CD4-positive, alpha-beta T cell treated with Interleukin-6 for 4 hours (primary cell): Measurements from ENCODE around the gene ABCG1.
A peak's percentile ranks its signal among the peaks of the same experiment; 100 is the strongest.

ENCODE experiments used
- DNase-seq: peaks from one replicate; pipeline ENCODE4 v3.0.0-alpha.2; 2020; ENCODE audit warnings: mixed read lengths

ABCG1 gene

DNA sequence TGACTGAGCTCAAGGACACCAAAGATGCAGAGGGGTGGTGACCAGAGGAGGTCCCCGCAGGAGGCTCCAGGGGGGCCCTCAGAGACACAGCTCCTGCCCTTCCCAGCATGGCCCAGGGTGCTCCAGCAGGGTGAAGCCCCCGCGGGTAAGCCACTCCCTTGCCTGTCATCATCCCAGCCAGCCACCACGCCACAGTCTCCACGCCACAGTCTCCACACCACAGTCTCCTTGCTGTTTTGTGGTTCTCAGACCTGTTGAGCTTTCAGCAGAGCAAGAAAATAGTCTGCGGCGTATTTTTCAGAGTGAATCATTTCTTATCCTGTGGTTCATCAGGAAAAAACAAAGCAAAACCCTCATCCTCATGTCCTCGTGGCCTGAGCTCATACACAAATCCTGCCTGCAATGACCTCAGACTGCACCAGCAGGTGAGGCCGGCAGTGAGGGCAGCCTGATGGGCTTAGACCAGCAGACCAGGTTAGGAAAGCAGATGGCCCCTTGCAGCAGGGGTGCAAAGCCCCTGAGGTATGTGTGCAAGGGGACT, 25.7 kb upstream of the ABCG1 start:
- peak; percentile 74 for DNase-seq

GRCh38 chr21:42193721-42194120, 25.2 kb upstream of the ABCG1 start:
- DNase-seq: no peak

GRCh38 chr21:42194863-42195262, 24.1 kb upstream of the ABCG1 start:
- DNase-seq: no peak

DNA sequence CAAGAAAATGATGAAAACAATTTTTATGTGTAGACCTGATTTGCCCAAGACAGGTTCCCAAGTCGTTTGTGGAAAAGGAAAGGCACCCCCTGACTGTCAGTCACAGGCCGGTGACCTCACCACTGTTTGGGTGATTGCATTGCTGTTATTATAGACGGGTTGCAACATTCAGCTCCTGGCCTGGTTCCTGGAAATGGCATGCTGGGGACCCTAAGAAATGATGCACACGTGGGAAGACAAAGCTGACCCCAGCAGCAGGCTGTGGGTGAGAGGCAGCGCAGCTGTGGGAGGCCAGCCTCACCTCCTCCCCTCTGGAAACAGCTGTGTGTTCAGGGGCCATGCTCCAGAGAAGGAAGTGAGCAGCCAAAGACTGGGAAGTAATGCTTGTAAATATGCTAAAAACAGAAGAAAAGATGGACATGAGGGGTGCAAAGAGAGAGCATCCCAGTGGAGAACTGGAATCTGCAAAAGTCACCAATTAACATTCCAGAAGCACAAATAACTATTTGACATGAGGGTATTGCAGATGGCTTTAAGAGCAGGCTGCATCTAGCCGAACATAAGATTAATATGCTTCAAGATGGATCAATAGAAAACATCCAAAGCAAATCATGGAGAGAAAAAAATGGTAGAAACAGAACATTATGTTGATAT, 23.4 kb upstream of the ABCG1 start:
- DNase-seq: no peak

- DNase-seq: peak; percentile 39
Measured at GRCh38 chr21:42198929-42199867, 19.7 kb upstream of the ABCG1 start.

DNA sequence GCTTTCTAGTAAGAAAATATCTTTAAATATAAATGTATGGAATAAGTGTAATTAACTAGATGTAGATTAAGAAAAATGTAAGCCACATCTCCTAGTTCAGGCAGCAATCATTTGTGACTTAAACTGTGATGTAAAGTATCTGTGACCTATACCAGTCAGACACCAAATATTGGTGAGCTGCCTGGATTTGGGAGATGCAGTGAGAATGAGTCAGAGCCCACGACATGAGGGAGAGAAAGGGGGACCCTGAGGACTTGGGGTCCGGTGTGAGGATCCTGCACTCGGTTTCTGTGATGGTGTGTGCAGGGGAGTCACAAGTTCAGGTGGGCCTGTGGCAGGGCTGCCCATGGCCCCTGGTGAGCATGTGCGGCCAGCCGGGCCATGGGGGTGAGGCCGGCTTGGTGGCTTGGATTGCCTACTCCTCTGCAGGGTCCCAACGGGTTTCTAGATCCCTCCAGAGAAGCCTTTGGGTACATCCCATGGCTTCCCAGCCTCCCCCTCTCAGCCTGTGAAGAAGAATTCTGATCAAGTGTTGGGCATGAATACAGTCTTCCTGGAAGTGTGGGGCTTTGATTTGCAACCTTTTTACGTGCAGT, 19.0 kb upstream of the ABCG1 start:
- DNase-seq: no peak

DNA sequence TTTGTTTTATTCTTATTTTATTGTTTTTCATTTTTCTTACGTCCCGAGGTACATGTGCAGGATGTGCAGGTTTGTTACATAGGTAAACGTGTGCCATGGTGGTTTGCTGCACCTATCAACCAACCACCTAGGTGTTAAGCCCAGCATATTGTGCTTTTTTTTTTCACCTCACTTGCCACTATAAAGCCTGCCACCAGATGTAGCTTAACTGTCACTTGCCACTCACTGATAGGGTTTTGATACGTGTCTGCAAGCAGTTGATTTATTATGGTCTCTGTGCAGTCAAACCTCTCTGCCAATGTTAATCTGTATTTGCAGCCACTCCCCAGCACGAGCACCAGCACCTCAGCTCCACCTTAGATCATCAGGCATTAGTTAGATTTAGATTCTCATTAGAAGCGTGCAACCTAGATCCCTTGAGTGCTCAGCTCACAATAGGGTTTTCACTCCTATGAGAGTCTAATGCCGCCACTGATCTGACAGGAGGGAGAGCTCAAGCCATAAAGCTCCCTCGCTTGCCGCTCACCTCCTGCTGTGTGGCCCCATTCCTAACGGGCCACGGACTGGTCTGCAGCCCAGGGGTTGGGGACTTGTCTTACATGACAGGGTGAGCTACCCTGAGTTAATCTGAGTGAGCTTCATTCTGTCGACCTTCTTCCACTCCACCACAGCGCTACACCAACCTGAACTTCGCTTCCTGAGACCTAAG, 17.9 kb upstream of the ABCG1 start:
- DNase-seq: no peak

- no peak for DNase-seq
Measured at GRCh38 chr21:42201615-42202161, 17.3 kb upstream of the ABCG1 start.

- DNase-seq: no peak
Measured at GRCh38 chr21:42202321-42202720, 16.6 kb upstream of the ABCG1 start.

GRCh38 chr21:42203321-42203720, 15.6 kb upstream of the ABCG1 start:
- no peak for DNase-seq

DNA sequence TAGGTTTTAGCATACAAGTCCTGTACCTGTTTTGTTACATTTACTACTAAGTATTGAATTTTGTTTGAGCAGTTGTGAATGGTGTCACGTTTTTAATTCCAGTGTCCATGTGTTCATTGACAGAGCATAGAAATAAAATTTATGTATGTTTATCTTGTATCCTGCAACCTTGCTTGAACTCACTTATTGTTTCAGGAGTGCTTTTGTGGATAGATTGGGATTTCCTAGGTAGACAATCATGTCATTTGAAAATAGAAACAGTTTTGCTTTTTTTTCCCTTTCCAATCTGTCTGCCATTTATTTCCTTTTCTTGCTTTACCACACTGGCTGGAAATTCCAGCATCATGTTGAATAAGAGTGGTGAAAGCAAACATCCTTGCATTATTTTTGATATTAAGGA, 15.0 kb upstream of the ABCG1 start:
- no peak for DNase-seq

GRCh38 chr21:42207426-42207825, 11.5 kb upstream of the ABCG1 start:
- DNase-seq: no peak

DNA sequence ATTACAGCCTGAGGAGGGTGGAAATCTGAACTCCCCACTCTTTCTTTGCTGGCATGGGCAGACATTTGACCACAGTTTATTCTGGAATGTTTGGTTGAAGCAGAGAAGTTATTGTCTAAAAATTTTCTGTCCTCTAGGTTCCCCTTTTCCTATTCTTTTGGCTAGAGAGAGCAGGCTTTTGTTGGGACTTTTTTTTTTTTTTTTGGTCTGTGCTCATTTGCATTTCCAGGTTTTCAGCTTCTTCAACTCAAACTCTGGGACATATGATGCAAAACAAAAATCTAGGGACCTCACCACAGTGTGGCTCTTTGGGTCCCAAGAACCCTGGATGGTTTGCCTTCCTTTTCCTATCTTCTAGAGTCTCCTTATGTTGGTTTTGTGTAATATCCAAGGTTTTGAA, 10.9 kb upstream of the ABCG1 start:
- no peak for DNase-seq

DNA sequence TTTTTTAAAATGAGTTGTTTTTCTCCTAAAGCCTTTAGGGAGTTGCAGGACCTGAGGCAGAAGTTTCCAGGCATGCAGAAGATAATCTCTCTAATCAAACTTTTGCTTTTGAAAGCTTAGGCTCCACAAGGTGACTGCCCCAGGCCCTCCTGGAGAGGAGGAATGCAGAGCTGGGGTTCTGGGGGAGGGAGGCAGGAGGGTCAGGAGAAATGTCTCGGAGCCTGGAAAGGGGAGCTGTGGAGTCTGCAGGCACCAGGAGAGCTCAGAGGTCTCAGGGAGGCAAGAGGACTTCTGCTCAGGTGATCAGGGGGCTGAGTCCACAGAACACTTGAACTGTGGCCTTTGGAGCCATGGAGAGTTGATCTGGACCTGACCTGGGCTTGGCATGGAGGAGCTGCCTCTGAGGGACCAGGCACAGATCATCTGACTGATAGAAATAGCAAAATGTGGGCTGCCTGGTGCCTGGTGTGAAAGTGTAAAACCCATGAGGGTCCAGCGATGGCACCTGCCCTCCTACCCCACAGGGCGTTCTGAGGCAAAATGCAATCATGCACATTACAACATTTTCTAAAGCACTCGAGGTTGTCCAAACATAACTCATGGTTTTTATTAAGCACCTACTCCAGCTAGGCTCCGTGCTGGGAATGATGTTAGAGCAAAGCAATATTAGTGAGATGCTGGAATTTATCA, 10.0 kb upstream of the ABCG1 start:
- no peak for DNase-seq

DNA sequence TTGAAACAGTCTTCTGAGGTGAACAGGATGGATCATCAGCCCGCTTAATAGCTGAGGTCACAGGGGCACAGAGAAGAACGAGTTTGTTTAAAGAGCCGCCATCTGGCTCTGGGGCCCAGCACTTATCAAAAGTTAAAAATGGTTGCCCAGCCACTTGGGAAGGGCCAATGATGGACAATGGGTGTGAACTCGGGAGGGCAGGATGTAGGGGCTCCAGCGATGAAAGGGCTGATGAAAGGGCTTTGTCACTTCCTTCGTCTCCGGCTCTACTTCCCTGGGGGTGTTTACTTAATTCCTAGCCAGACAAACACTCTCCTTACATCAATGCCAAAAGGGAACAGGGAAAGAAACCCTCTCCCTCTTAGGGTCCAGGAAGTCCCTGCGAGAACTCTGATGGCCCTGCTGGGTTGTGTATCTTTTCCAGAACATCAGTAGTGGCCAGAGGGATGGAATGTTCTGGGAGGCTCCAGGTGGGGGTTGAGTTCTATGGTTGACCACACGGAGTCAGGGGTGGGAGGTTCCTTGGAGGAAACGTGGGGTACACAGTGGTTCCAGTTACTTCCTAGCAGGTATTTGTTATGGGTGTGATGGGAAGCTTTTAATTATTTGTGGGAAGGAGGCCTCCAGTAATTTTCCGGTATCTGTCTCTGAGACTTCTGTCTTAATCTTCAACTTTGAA, 9.0 kb upstream of the ABCG1 start:
- no peak for DNase-seq

- DNase-seq: no peak
Measured at GRCh38 chr21:42212266-42212665, 6.7 kb upstream of the ABCG1 start.

DNA sequence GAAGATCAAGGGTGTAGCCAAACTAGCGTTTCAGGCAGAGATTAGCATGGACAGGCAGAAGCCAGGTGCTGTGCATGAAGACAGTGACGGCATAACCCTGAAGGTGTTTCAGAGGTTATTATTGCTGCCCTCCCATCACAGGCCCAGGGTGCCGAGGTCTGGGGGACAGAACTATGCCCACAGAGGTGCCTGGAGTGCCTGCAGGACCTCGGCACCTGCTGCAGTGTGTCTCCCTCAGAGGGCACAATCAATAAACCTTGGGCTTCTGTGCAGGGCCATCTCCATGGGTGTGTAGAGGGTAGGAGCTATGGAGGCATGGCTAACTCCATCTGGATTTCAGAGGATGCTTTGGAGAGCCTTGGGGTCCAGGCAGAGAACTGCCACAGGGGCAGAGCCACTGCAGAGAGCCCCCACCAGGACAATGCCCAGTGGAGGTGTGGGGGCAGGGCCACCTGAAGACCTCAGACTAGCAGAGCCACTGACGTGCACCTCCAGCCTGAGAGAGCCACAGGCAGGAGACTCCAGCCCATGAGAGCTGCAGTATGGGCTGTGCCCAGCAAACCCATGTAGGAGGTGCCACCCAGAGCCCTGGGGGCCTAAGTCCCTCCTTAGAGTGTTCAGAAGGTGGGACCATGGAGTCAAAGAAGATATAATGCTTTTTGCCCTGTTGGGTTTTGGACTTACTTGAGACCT, 5.7 kb upstream of the ABCG1 start:
- DNase-seq: no peak

DNA sequence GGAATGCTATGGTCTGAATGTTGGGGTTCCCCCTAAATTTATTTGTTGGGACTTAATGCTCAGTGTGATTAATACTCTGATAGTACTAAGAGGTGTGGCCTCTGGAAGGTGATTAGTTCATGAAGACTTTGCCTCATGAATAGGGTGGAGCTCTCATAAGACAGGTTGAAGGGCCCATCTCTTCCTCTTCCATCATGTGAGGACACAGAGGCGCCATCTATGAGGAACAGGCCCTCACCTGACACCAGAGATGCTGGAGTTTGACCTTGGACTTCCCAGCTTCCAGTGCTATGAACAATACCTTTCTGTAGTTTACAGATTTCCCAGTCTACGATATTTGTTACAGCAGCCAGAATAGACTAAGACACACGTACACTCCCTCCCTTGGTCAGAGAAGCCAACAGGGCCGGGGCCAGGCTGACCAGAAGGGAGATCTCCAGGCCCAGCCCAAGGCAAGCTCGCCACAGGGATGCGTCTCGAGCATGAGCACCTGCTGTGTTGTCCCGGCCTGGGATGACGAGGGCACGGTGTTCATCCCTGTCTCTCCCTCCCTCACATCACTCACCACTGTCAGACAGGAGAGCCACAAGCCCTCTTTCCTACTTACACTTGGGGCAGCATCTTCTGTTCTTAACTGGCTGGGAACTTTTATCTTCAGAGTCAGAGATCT, 4.7 kb upstream of the ABCG1 start:
- no peak for DNase-seq

- DNase-seq: no peak
Measured at GRCh38 chr21:42214921-42215320, 4.0 kb upstream of the ABCG1 start.
